K562 (cell line): Measurements from ENCODE around the gene BNC2. TPM values are rescaled to one million over a fixed set of nuclear protein-coding genes. Genes with fewer than 3 reads are reported as not detected.

Experiments
- PHF20 ChIP-seq: fragments of 450-650 bp; IDR thresholded peaks from 2 replicates; pipeline ENCODE4 v1.6.1; 2018; ENCODE audit not compliant: partially characterized antibody
- PTBP1 ChIP-seq: fragments of 200-400 bp; formaldehyde crosslinking; IDR thresholded peaks from 2 replicates; pipeline ENCODE4 v1.6.1; 2017; ENCODE audit warnings: low read depth, low read length
- RBM17 ChIP-seq: fragments of 200-400 bp; formaldehyde crosslinking; IDR thresholded peaks from 2 replicates; pipeline ENCODE4 v1.6.1; 2017; ENCODE audit warnings: low read depth, mild to moderate bottlenecking, low read length, borderline replicate concordance
- polyA plus RNA-seq, 8 experiments: library from polyadenylated mRNA; depleted of rRNA in 4 of 8; stranded (reverse) in 5 of 8; unstranded in 3 of 8; fragments of >200 nt; fragmentation: Nextera tagmentation in 2 of 8; fragmentation: Illumina TruSeq in 1 of 8; extraction: Ambion mirVana in 2 of 8; extraction: Trizol in 1 of 8; gene quantifications; 2 replicates each; pipeline versions ENCODE4 v1.2.1 to v1.2.3, GENCODE V29; 2011 to 2014; ENCODE audit warnings: inconsistent platforms in 1 of 8, missing spikeins in 1 of 8
- total RNA-seq, 7 experiments: library from RNA; depleted of rRNA in 6 of 7; stranded (reverse); fragments of >200 nt in 6 of 7; fragmentation: Illumina TruSeq in 2 of 7; extraction: Trizol in 2 of 7; gene quantifications; 2 replicates each; pipeline versions ENCODE4 v1.2.1 to v1.2.3, GENCODE V29; 2011 to 2021; ENCODE audit warnings: low replicate concordance in 1 of 7
- TF ChIP-seq, protein P1 (sequence below): fragments of 250-450 bp; sonication (Bioruptor Pico); IDR thresholded peaks from 2 replicates; pipeline ENCODE4 v1.8.0; 2022; ENCODE audit warnings: inconsistent platforms, mild to moderate bottlenecking, moderate library complexity, borderline replicate concordance
- TF ChIP-seq, protein P2 (sequence below): sonication (generic); formaldehyde crosslinking; IDR thresholded peaks from 2 replicates; pipeline ENCODE4 v1.8.1; 2023; ENCODE audit warnings: mild to moderate bottlenecking, missing genetic modification reagents
- TF ChIP-seq, protein P3 (sequence below): sonication (generic); formaldehyde crosslinking; IDR thresholded peaks from 2 replicates; pipeline ENCODE4 v1.8.0; 2022; ENCODE audit warnings: mild to moderate bottlenecking, low read depth, missing genetic modification reagents

BNC2 gene
- total and polyA plus RNA-seq, 9 of the 15 experiments (the other 6 are each of a cell fraction or from before 2014, with no cell fraction given), result not detected

DNA sequence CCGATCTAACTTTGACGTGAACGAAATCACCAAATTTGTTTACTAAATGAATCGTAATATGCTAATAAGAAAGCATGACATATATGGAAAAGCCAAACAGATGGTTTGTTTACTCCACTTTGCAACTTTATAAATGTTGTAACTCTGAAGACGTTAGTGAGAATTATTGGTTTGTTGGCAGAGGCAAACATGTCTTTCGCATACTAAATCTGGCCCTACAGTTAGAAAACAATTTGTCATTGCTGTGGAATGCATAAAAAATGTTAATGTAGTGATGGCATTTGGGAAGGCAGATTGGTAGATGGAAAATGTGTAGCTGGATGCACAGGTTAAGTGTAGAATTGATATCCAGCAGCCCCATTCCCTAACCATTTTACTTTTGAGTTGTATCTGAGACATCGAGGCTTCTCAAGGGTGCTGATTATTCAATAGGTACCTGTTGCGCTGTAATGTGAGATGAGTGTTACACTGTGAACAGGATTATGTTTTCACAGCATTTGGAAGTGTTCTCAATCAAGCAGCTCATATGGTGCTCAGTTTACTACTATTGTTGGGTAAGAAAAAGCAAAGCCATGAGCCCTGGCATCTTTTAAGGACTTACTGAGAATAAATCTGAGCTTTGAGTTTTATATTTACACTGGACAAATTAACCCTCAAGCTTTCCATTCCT, 444.8 kb downstream of the BNC2 start (continued):
- TF ChIP-seq PHF20 (no peak), RBM17 (no peak), PTBP1 (no peak)
- TF ChIP-seq, protein P1, sequence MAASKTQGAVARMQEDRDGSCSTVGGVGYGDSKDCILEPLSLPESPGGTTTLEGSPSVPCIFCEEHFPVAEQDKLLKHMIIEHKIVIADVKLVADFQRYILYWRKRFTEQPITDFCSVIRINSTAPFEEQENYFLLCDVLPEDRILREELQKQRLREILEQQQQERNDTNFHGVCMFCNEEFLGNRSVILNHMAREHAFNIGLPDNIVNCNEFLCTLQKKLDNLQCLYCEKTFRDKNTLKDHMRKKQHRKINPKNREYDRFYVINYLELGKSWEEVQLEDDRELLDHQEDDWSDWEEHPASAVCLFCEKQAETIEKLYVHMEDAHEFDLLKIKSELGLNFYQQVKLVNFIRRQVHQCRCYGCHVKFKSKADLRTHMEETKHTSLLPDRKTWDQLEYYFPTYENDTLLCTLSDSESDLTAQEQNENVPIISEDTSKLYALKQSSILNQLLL (CRISPR knock-in tag), result no peak
- TF ChIP-seq, protein P2, sequence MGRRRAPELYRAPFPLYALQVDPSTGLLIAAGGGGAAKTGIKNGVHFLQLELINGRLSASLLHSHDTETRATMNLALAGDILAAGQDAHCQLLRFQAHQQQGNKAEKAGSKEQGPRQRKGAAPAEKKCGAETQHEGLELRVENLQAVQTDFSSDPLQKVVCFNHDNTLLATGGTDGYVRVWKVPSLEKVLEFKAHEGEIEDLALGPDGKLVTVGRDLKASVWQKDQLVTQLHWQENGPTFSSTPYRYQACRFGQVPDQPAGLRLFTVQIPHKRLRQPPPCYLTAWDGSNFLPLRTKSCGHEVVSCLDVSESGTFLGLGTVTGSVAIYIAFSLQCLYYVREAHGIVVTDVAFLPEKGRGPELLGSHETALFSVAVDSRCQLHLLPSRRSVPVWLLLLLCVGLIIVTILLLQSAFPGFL (CRISPR knock-in tag), result no peak
- TF ChIP-seq, protein P3, sequence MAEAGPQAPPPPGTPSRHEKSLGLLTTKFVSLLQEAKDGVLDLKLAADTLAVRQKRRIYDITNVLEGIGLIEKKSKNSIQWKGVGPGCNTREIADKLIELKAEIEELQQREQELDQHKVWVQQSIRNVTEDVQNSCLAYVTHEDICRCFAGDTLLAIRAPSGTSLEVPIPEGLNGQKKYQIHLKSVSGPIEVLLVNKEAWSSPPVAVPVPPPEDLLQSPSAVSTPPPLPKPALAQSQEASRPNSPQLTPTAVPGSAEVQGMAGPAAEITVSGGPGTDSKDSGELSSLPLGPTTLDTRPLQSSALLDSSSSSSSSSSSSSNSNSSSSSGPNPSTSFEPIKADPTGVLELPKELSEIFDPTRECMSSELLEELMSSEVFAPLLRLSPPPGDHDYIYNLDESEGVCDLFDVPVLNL, result no peak
